Right ventricle myocardium superior (tissue), 1 donor: Measurements from ENCODE around the gene CAMTA1. TPM values are rescaled to one million over a fixed set of nuclear protein-coding genes. Genes with fewer than 3 reads are reported as not detected.
A peak's percentile ranks its signal among the peaks of the same experiment; 100 is the strongest.

Experiments
- ATAC-seq: fragments of 200-7000 bp; cut with Tn5 transposase; one replicate; pipeline ENCODE4 v1.9.1; 2020; ENCODE audit warnings: mild to moderate bottlenecking; ENCODE audit not compliant: poor library complexity
- DNase-seq: peaks from one replicate; pipeline ENCODE4 v3.0.0-alpha.2; 2020
- intact Hi-C: fragments of 100-400 bp; cut with DNase I; formaldehyde crosslinking; loops from one replicate; pipeline ENCODE4 v1.11.2; 2022
- total RNA-seq: library from RNA; stranded (reverse); fragmentation: NEBNext Ultra II Directional; extraction: Animal tissue kit (Norgen Biotek cat#: 25700); gene quantifications from one replicate; pipeline ENCODE4 v1.2.1, GENCODE V29; 2021
- donor health status: DM: no; HTN: yes; CAD: no; lungs with severe emphysema.

Gene CAMTA1
- total RNA-seq, 1 donor from 2014 or later, result 153 TPM

- intact Hi-C loops, result no loop called here
- ATAC-seq (no peak), DNase-seq (no peak)
Observed at GRCh38 chr1:7000720-7001119, 215.5 kb downstream of the CAMTA1 start.

- ATAC-seq (no peak), DNase-seq (no peak)
- intact Hi-C loops, result no loop called here
Observed at GRCh38 chr1:7002728-7003127, 217.5 kb downstream of the CAMTA1 start.

GRCh38 chr1:7003676-7004075, 218.4 kb downstream of the CAMTA1 start:
- DNase-seq, result no peak
- intact Hi-C loops, result no loop called here
- no peak for ATAC-seq

- ATAC-seq (no peak), DNase-seq (no peak)
- intact Hi-C loops, result no loop called here
Observed at GRCh38 chr1:7004181-7004580, 218.9 kb downstream of the CAMTA1 start.

GRCh38 chr1:7005762-7006161, 220.5 kb downstream of the CAMTA1 start:
- ATAC-seq (no peak), DNase-seq (no peak)
- intact Hi-C loops, result no loop called here

GRCh38 chr1:7006996-7007871, 222.0 kb downstream of the CAMTA1 start:
- intact Hi-C loops, result no loop called here
- DNase-seq (no peak), ATAC-seq (no peak)

GRCh38 chr1:7007902-7008301, 222.6 kb downstream of the CAMTA1 start:
- DNase-seq, result no peak
- ATAC-seq, result no peak
- intact Hi-C loops, result no loop called here

GRCh38 chr1:7008331-7008730, 223.1 kb downstream of the CAMTA1 start:
- intact Hi-C loops, result no loop called here
- DNase-seq (no peak), ATAC-seq (no peak)

GRCh38 chr1:7008975-7009740, 223.9 kb downstream of the CAMTA1 start:
- DNase-seq, result no peak
- ATAC-seq, result no peak
- intact Hi-C loops, result no loop called here

- no peak for DNase-seq
Observed at GRCh38 chr1:7009741-7010525, 224.7 kb downstream of the CAMTA1 start.

GRCh38 chr1:7010534-7011200, 225.4 kb downstream of the CAMTA1 start:
- intact Hi-C loops, result no loop called here
- no peak for DNase-seq
- no peak for ATAC-seq

More at GRCh38 chr1:7009741-7010525, 224.7 kb downstream of the CAMTA1 start:
- intact Hi-C loops, result no loop called here
- ATAC-seq, result no peak

- intact Hi-C loops, result no loop called here
- DNase-seq (no peak), ATAC-seq (no peak)
Observed at GRCh38 chr1:7011826-7012225, 226.6 kb downstream of the CAMTA1 start.

- ATAC-seq, result no peak
- no peak for DNase-seq
- intact Hi-C loops, result no loop called here
Observed at GRCh38 chr1:7012461-7012924, 227.2 kb downstream of the CAMTA1 start.

GRCh38 chr1:7013833-7014639, 228.8 kb downstream of the CAMTA1 start:
- DNase-seq (peak; percentile 63), ATAC-seq (peak; percentile 95)
- intact Hi-C loops, result no loop called here

- intact Hi-C loops, result no loop called here
- no peak for DNase-seq
- ATAC-seq, result no peak
Observed at GRCh38 chr1:7014640-7014930, 229.3 kb downstream of the CAMTA1 start.

- DNase-seq (no peak), ATAC-seq (no peak)
- intact Hi-C loops, result no loop called here
Observed at GRCh38 chr1:7015022-7015421, 229.8 kb downstream of the CAMTA1 start.

- DNase-seq (no peak), ATAC-seq (no peak)
- intact Hi-C loops, result no loop called here
Observed at GRCh38 chr1:7018351-7018750, 233.1 kb downstream of the CAMTA1 start.

- DNase-seq (no peak), ATAC-seq (no peak)
- intact Hi-C loops, result no loop called here
Observed at GRCh38 chr1:7018826-7019225, 233.6 kb downstream of the CAMTA1 start.
